ENCODE results near the gene DOCK6.

DOCK6 gene

DNA sequence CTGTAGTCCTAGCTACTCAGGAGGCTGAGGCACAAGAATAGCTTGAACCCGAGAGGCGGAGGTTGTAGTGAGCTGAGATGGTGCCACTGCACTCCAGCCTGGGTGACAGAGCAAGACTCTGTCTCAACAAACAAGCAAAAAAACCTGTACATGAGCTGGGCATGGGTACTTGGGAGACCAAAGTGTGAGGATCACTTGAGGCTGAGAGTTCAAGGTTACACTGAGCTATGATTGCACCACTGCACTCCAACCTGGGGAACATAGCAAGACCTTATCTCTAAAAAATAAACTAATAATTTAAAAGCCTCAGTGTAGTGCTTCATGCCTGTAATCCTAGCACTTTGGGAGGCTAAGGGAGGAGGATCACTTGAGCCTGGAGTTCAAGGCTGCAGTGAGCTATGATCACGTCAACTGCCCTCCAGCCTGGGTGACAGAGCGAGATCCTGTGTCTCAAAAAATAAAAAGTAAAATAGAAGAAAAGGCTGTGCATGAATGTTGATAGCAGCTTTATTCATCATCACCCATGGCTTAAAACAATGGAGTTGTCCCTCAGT lies 12.3 kb upstream of the DOCK6 start:
- DNase-seq: no peak

DNA sequence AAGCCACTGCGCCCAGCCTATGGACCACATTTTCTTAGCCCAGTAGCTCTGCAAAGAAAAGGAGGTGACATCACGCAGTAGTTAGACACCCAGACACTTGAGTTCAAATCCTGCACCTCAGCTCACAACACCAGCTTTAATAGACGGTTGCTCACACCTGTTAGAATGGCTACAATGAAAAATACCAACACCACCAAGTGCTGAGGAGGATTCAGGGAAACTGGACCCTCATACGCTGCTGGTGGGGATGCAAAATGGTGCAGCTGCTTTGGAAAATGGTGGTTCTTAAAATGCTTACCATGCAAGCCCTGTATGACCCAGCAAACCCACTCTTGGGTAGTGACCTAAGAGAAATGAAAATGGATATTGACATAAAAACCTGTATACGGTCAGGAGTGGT lies 11.7 kb upstream of the DOCK6 start:
- no peak for DNase-seq

DNA sequence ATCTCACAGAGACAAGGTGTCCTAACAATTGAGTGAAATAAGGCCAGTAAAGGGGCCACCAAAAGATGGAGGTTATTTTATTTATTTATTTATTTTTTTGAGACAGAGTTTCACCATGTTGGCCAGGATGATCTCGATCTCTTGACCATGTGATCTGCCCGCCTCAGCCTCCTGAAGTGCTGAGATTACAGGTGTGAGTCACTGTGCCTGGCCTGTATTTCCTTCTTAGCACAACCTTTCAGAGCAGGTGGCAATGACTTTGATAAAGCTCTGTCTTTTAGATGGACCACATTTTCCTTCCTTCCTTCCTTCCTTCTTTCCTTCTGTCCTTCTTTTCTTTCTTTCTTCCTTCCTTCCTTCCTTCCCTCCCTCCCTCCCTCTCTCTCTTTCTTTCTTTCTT lies 11.0 kb upstream of the DOCK6 start:
- DNase-seq: no peak

DNA sequence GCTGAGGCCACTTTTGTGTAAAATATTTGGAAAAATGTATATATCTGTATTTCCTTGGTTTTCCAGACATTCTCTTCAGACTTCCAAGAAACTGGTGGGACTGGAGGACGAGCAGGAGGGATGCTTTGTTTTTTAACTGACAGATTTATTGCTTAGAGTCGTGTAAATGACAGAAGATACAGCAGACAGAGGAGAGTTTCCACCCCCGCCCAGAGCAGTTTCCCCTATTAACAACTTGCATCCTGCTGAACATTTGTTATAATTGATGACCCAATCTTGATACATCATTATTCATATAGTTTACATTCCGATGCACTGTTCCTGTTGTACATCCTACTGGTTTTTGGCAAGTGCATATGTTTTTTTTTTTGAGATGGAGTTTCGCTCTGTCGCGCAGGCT lies 7.1 kb upstream of the DOCK6 start:
- no peak for DNase-seq

DNA sequence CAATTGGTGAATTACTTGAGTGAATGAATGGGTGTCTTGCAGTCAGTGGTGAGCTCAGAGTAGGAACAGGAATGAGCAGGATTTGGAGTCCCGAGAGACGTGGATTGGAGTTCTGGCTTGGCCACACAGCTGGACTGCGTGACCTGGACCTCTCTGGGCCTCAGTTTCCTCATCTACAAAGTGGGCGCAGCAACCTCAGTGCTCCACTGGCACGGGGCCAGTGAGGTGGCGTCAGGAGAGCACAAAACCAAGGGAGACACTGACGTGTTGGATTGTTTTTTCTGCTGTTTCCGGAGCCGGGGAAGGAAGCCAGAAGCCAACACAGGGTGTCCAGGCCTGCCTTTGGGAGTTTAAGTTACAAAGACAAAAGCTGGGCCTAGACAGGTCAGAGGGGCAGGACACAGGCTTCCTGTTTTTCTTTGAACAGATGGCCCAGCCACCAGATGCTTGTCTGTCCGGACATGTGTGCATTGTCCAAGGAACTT lies 6.5 kb upstream of the DOCK6 start:
- DNase-seq: no peak

DNA sequence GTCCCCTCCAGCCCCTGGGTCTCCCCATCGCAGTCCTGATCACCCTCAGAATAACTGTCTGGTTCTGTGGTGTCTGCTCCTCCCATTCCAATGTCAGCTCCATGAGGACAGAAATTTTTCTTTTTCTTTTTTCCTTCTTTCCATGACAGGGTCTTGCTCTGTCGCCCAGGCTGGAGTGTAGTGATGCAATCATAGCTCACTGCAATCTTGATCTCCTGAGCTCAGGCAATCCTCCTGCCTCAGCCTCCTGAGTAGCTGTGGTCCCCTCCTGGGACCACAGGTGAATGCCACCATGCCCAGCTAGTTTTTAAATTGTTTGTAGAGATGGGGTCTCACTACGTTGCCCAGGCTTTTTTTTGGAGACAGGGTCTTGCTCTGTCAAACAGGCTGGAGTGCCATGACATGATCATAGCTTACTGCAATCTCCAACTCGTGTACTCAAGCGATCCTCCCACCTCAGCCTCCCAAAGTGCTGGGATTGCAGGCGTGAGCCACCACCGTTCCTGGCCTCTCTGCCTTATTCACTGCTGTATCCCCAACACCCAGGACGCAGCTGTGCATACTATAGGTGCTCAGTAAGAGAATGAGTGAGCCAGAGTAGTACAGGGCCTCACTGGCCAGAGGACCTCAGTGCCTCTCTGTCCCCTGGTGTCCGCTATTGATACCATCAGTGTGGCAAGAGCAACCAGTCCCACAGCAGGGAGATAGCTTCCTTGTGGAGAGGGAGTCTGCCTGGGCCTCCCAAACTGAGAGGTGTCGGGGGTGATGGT lies 5.2 kb upstream of the DOCK6 start:
- no peak for DNase-seq

DNA sequence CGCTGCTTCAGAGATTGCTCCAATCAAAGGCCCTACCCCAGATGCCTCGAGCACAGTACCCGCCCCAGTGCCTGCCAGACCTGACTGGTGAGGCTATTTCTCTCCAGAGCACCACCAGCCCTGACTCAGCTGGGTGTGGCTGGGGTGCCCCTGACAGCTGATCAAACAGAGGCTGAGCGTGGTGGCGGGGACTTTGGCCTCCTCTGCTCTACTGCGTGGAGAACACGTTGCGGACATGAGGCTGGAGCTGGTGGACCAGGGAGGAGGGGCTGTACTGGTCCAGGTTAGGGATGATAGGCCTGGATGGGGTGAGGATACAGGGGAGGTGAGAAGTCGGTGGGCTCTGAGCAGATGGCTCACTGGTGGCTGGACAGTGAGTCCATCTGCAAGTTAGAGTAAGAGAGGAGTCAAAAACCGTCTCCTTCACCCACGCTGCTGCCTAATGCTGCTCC lies 3.5 kb upstream of the DOCK6 start:
- DNase-seq: no peak

DNA sequence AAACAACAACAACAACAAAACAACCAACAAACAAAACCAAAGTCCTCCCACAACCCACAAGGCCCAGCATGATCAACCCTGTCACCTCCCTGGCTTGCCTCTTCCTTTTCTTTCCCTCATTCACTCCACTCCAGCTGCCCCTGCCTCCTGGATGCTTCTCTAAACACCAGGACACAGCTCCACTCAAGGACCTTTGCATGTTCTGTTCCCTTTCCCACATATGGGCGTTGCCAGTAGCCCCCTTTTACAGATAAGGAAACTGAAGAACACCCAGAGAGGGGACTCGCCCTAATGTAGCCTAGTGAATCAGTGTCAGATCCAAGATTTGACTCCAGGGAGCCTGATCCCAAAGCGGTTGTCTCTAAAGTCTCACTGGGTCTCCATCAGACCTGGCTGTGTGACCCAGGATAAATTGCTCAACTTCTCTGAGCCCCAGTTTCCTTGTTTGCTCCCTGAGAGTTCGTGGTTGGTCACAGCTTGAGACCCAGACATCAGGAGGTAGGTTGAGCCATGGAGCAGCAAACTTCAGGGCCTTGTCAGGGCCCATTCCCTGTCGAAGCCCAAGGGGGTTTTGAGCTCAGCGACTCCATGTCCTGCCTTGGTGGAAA lies 3.0 kb upstream of the DOCK6 start:
- no peak for DNase-seq

DNA sequence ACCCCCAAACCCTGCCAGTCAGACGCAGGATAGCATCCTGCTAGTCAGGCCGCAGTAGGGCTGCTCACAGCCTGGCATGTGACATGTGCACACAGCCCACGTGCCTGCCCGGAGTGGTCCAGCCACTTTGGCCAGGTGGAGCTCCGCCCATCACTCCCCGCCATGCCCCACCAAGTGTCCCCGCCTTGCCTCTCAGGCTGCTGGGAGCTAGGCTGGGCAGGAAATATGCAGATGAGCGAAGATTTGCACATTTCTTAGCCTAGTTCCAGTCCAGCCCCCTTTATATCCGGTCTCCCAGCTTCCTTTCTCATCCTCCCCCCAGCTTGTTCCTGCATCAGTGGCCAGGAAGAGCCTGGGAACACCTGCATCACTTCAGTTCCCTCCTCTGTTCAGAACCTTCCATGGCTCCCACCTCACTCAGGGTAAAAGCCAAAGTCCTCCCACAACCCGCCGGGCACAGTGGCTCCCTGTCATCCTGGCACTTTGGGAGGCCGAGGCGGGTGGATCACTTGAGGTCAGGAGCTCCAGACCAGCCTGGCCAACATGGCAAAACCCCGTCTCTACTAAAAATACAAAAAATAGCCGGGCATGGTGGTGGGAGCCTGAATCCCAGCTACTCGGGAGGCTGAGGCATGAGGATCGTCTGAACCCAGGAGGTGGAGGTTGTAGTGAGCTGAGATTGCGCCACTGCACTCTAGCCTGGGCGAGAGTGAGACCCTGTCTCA lies 2.3 kb upstream of the DOCK6 start:
- DNase-seq: no peak

DNA sequence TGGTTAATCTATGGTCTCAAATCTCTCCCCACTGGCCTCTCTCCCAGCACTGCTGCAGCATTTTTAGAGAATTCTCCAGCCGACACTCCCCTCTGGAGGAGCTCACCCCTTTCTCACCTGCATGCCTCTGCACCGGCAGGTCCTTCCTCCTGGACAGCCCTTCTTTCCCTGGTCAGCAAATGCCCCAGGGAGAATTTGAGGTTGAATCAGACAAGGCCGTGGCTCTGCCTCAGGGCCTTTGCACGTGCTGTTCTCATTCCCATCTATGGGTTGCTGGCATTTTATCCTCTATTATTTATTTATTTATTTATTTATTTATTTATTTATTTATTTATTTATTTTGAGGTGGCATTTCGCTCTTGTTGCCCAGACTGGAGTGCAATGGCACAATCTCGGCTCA lies 1.4 kb upstream of the DOCK6 start:
- DNase-seq: no peak

DNA sequence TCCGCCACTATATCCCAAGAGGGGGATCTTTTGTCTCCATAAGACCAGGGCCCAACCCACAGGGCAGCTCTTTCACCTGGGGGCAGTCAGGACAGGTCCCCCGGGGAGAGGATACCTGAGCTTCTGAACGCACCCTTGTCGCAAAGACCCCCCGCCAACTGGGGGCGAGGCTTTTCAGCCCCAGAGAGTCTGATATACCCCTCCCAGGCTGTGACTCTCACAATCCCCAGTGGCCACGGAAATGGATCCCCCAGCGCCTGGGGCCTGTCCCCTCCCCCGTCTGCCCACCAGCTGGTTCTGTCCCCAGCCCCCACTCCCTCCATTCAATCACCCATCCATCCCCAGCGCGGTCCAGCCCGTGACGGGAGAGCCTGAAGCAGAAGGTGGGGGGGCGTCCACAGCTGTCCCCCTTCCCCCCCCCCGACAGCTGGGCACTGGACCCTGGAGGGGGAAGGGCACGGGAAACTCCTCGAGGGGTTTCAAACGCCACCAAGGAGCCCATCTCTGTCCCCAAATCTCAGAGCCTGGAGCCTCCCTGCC lies 823 bp downstream of the DOCK6 start:
- no peak for DNase-seq

DNA sequence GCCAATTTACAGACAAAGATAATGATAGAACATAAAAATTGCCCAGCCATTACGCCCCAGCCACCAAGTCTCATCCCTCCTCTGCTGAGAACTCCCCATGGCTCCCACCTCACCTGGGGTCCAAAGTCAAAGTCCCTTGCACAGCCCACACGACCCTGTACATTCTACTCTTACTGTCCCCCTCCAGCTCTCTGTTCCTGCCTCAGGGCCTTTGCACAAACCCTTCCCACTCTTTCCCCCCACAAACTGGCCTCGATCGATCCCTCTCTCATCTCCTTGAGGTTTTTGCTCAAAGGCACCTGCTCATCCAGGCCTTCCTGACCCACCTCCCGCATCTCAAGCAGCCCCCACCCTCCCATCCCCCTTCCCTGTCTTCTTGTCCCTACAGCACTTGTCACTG lies 1.3 kb downstream of the DOCK6 start:
- no peak for DNase-seq

DNA sequence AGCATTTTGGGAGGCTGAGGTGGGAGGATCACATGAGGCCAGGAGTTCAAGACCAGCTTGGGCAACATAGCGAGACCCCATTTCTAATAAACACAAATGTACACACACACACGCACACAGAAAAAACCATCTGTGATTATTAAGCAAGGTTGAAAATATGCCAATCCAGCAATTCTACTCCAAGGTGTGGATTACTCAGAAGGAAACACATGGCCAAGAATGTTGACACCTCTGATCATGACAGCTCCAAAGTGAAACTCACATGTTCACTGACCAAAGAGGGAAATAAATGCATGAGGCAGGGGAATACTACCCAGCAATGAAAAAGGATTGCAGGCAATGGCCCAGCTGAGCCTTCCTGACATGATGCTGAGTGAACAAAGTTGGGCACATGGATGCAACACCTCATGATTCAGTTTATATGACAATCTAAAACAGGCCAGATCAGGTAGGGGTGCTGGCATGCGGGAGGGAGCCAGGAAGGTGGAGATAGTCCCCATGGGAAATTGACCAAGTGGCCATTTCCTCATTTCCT lies 4.4 kb downstream of the DOCK6 start:
- DNase-seq: no peak

DNA sequence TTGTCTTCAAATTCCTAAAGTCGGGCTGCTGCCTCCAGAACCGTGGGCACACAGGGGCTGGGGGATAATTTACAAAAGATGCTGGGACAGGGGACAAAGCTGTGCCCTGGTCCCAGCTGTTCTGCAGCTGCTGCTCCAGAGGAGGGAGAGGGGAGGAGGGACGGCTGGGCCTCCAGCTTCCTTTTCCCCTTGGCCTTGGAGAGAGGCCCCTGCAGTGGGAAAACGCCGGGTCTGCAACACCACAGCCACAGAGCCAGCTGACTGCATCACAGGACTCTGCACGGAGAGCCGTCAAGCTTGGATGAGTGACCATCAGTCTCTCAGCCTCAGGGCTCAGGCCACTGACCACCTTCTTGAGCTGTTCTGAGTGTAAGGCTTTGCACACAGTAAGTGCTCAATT lies 6.1 kb downstream of the DOCK6 start:
- no peak for DNase-seq

DNA sequence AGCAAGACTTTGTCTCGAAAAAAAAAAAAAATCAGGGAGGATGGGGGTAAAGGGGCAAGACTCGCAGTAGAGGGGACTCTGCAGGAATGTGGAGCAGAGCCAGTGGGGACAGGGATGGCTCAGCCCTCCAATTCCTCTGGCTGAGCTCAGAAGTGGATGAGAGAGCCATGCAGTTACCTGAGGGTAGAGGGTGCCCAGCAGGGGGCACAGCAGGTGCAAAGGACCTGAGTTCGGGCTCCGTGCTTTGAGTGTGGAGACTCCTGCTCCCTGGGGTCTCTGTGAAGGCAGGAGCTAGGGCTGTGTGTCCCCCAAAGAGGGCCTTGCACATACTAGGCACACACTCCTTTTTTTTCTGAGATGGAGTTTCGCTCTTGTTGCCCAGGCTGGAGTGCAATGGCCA lies 7.7 kb downstream of the DOCK6 start:
- DNase-seq: no peak

DNA sequence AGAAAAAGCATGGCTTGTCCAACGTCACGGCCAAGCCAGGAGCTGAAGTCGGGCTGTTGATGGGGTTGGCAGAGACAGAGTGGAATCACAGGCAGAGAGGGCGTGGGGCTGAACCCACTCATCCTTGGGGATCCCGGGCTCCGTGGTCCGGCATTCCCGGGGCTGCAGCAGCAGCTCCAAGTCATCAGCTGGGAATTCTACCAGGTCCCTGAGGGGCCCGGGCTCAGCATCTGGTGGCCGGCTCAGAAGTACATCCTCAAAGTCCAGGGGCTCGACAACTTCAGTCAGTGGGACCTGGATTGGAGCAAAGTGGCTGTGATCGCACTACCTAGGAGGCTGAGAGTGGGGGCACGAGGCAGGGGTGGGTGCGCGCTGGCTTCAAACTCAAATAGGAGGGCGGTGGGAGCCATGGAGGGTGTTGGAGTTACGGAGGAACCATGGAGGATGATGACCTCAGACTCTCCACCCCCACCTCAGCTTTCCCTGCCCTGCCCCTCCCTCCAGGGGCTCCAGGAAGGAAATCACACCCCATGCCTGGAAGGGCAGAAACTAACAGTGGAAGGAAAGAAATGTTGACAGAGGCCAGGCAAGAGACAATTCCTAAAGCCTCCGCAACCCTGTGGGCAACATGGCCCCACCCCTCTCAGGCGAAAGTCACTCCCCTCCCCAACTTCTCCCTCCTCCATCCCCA lies 9.5 kb downstream of the DOCK6 start:
- DNase-seq: no peak

DNA sequence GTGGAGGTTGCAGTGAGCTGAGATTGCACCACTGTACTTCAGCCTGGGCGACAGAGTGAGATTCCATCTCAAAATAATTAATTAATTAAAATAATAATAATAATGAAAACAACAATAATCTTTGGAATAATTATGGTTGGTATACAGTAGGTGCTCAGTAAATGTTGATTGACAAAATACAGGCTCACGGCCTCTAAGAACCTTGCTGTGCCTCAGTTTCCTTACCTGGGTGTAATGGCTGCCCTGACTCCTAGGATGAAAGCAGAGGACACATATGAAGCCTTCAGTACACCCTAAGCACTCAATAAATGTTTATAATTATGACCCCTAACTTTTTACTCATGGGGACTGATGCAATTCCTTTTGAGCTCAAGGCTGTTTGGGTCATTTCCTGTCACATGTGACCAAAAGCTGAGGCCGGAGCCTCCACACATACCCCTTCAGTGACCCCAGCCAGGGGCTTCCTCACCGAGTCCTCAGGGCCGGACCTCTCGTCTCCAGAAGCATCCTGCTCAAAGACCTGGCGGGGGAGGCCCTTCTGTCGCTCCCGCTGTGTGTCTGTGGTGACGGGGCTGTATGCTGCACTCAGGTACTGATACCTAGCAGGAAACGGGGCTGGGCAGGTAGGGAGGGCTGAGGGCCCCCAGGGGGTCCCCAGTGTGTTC lies 10.5 kb downstream of the DOCK6 start:
- DNase-seq: no peak

DNA sequence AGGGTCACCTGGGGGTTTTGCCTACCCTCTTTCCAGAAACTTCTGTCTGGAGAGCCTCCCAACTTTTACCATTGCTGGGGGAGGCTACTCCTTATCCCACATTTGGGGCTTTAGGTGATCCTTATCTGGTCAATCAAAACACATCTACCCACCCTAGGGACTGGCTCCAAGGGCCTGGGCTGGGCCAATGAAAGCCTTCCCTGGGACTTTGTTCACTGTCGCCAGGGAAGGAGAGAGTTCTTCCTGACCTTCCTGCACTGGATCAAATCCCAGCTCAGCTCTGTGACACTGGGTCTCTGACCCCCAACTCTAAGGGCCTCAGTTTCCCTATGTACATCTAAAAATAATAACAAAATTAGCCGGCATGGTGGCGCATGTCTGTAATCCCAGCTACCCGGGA lies 11.1 kb downstream of the DOCK6 start:
- no peak for DNase-seq

DNA sequence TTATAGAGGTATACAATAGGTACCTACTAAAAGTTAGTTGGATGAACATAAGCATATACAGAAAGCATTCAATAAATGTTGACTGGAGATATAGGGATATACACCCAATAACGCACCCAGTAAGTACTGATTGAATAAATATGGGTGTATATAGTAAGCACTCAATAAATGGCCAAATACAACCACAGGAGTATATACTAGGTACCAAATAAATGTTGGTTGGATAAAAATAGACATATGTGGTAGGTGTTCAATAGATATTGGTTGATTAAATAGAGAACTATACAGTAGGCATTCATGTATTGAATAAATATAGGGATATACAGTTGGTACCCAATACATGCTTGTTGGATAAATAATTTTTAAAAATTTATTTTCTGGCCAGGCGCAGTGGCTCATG lies 13.5 kb downstream of the DOCK6 start:
- DNase-seq: no peak

DNA sequence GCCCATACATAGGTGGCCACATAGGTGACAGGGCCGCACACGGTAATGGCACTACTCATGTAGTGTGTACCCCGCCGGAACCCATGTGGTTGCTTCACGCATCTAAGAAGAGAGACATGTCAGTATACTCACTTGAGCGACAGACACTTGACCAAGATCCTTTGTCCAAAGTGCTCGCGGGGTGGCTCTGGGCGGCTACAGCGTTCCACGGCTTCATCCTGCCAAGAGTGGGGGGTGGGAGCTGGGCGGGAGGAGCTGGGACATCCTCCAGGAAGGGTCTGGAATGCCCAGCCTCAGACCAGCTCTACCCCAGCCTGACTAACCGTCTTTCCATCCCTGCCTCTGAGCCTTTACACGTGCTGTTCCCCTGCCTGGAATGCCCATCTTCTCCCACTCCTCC lies 14.4 kb downstream of the DOCK6 start:
- no peak for DNase-seq

DNA sequence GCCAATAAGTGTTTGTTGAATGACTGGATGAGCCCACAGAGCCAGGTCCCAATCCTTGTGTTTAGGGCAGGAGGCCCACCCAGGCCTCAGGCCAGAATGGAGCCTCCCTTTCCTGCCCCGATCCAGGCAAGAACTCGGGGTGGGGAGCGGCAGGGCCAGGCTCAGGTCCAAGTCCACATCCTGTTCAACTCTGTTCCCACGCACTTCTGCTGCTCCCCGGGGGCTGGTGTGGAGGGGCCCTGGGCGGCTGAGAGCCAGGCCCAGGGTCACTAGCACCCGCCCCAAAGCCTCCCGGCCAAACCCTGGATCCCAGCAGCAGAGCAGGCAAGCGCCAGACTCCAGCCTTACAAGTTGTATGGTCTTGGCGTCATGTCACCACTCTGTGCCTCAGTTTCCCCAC lies 14.9 kb downstream of the DOCK6 start:
- DNase-seq: no peak

DNA sequence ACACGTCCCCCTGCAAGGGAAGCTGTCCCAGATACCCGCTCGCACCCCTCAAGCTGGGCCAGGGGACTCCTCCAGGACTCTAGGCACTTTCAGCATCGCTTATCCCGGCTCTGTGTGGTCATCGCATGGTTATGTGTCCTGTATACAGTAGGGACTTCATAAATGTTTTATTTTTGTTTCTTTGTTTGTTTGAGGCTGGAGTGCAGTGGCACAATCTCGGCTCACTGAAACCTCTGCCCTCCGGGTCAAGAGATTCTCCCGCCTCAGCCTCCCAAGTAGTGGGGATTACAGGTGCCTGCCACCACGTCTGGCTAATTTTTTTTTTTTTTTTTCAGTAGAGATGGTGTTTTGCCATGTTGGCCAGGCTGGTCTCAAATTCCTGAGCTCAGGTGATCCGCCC lies 15.4 kb downstream of the DOCK6 start:
- no peak for DNase-seq

Data from activated CD4-positive, alpha-beta T cell treated with anti-CD3 and anti-CD28 coated beads, Interleukin-2, Interleukin-6, amounts not matched to agents 100 ng/mL and 50 ng/mL, durations not matched to agents 16 hours and 8 hours (primary cell).